Measurements from ENCODE around the gene ANGEL2.

ANGEL2 gene

DNA sequence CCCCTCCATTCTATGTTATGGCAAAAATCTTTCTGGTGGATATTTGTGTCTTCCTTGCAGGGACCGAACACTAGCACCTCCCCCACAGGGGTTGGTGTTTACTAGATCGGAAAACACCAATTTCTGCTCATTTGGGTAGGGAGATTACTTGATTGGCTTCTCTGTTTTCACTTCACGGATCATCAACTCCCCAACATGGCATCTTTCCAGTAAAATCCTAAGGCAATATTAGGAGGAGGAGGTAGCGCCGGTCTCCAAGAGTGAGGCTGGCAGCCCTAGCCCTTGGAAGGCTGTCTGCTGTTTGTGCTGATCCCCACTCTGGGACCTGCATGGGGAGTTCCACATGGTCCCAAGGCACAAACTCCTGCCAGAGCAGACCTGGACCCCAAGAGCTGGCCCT is 53.2 kb downstream of the ANGEL2 start:
- TF ChIP-seq, protein P1, sequence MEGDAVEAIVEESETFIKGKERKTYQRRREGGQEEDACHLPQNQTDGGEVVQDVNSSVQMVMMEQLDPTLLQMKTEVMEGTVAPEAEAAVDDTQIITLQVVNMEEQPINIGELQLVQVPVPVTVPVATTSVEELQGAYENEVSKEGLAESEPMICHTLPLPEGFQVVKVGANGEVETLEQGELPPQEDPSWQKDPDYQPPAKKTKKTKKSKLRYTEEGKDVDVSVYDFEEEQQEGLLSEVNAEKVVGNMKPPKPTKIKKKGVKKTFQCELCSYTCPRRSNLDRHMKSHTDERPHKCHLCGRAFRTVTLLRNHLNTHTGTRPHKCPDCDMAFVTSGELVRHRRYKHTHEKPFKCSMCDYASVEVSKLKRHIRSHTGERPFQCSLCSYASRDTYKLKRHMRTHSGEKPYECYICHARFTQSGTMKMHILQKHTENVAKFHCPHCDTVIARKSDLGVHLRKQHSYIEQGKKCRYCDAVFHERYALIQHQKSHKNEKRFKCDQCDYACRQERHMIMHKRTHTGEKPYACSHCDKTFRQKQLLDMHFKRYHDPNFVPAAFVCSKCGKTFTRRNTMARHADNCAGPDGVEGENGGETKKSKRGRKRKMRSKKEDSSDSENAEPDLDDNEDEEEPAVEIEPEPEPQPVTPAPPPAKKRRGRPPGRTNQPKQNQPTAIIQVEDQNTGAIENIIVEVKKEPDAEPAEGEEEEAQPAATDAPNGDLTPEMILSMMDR (conservative IDR thresholded peaks at IDR 0.05): no peak
- TF ChIP-seq ZFX (IDR thresholded peaks at IDR 0.05): no peak
- no peak overlapping the region for H3K27ac ChIP-seq

DNA sequence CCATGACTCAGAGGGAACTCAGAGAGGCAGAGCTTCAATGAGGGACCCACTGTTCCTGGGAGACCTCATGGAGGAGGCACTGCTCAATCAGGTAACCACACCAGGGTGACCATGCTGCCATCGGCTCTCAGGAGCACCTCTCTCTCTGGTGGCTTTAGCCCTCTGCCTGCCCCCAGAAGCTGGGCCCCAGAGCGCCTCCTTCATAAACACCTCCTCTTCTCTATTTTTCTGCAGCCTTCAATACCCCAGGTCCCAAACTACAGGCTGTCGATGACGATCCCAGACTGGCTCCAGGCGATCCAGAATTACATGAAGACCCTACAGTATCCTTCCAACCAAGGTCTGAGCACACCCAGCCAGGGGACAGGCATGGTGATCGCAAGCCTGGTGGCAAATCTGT is 54.7 kb downstream of the ANGEL2 start:
- TF ChIP-seq ZFX (IDR thresholded peaks at IDR 0.05): no peak
- TF ChIP-seq, protein P1 (conservative IDR thresholded peaks at IDR 0.05): no peak
- H3K27ac ChIP-seq: no peak overlapping the region

- H3K27ac ChIP-seq: no peak overlapping the region
- TF ChIP-seq, protein P1 (conservative IDR thresholded peaks at IDR 0.05): no peak
- TF ChIP-seq ZFX (IDR thresholded peaks at IDR 0.05): no peak
These were observed 56.1 kb downstream of the ANGEL2 start for GRCh38 chr1:212959266-212960220.

DNA sequence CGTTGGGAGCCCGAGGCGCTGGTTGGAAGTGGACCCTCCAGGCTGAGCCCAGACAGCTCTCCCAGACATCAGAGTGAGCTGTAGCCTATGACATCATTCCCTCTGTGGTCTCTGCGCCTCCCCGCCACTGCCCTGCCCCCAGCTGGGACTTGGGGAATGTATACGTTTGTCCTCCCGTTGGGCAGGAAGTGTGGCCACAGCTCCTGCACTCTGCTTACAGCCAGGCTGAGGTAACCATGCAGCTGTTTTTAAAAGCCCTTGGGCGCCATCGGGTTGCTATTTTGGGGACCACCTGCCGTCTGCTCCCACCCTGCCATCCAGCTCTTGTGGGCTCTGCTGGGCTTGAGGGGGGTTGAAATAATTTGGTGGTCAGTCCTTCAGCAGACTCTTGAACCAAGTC is 57.5 kb downstream of the ANGEL2 start:
- no peak overlapping the region for H3K27ac ChIP-seq
- TF ChIP-seq, protein P1 (conservative IDR thresholded peaks at IDR 0.05): no peak
- TF ChIP-seq ZFX (IDR thresholded peaks at IDR 0.05): no peak

GRCh38 chr1:212957546-212957945 is 58.1 kb downstream of the ANGEL2 start:
- no peak overlapping the region for H3K27ac ChIP-seq

GRCh38 chr1:212955961-212956620 is 59.6 kb downstream of the ANGEL2 start:
- no peak overlapping the region for H3K27ac ChIP-seq
- TF ChIP-seq, protein P1 (conservative IDR thresholded peaks at IDR 0.05): no peak
- no peak for TF ChIP-seq ZFX (IDR thresholded peaks at IDR 0.05)

More at GRCh38 chr1:212957546-212957945, 58.1 kb downstream of the ANGEL2 start:
- TF ChIP-seq ZFX (IDR thresholded peaks at IDR 0.05): no peak
- TF ChIP-seq, protein P1 (conservative IDR thresholded peaks at IDR 0.05): no peak

GRCh38 chr1:212955098-212955497 is 60.6 kb downstream of the ANGEL2 start:
- TF ChIP-seq ZFX (IDR thresholded peaks at IDR 0.05): no peak
- TF ChIP-seq, protein P1 (conservative IDR thresholded peaks at IDR 0.05): no peak
- no peak overlapping the region for H3K27ac ChIP-seq

Data from C4-2B (cell line).